SU-DHL-6 (cell line): Measurements from ENCODE around the gene MRGPRD.

Source experiments
- H2AFZ ChIP-seq: fragments of 200-600 bp; sonication (generic); 2 replicates; pipeline ENCODE4 v1.6.1; 2014; ENCODE audit warnings: low read depth, mild to moderate bottlenecking, moderate library complexity, mixed read lengths, antibody characterized with exemption, low read length; ENCODE audit not compliant: severe bottlenecking
- H3F3A ChIP-seq: fragments of 200-600 bp; shearing (Covaris generic); 2 replicates; pipeline ENCODE4 v1.6.0; 2016; ENCODE audit warnings: antibody characterized with exemption, mild to moderate bottlenecking; ENCODE audit not compliant: insufficient read depth
- H3K27ac ChIP-seq: fragments of 200-600 bp; sonication (generic); 2 replicates; pipeline ENCODE4 v1.5.1; 2016; ENCODE audit warnings: low read depth, mild to moderate bottlenecking, low read length, moderate library complexity, mixed read lengths
- H3K27me3 ChIP-seq: fragments of 200-600 bp; sonication (generic), shearing (Covaris generic); 2 replicates; pipeline ENCODE4 v1.6.0; 2014; ENCODE audit warnings: mild to moderate bottlenecking, low read length
- H3K36me3 ChIP-seq: fragments of 200-600 bp; sonication (generic); 2 replicates; pipeline ENCODE4 v1.6.1; 2014; ENCODE audit warnings: mild to moderate bottlenecking, low read length, mixed read lengths
- H3K4me2 ChIP-seq: fragments of 300-600, 200-600 bp; shearing (Covaris generic), sonication (generic); 2 replicates; pipeline ENCODE4 v1.6.0; 2014; ENCODE audit warnings: low read length, low read depth, mild to moderate bottlenecking; ENCODE audit not compliant: poor library complexity, severe bottlenecking
- H3K4me3 ChIP-seq: fragments of 200-600 bp; sonication (generic); 2 replicates; pipeline ENCODE4 v1.5.1; 2014; ENCODE audit warnings: antibody characterized with exemption, low read length, mild to moderate bottlenecking, mixed read lengths; ENCODE audit not compliant: insufficient read depth, poor library complexity, severe bottlenecking
- H3K79me2 ChIP-seq: fragments of 200-600 bp; sonication (generic); 2 replicates; pipeline ENCODE4 v1.6.1; 2014; ENCODE audit warnings: mild to moderate bottlenecking, low read length, moderate library complexity; ENCODE audit not compliant: insufficient read depth
- H3K9ac ChIP-seq: fragments of 200-600 bp; sonication (generic); 2 replicates; pipeline ENCODE4 v1.7.0; 2014; ENCODE audit warnings: mild to moderate bottlenecking, low read length
- H3K9me2 ChIP-seq: fragments of 200-600 bp; sonication (generic); replicated peaks from 2 replicates; pipeline ENCODE4 v1.6.1; 2014; ENCODE audit warnings: low read length; ENCODE audit not compliant: insufficient read depth
- H3K9me3 ChIP-seq: fragments of 200-600 bp; sonication (generic); 2 replicates; pipeline ENCODE4 v1.6.1; 2014; ENCODE audit warnings: low read length, mixed read lengths; ENCODE audit not compliant: insufficient read depth
- H4K20me1 ChIP-seq: fragments of 200-600 bp; sonication (generic); 2 replicates; pipeline ENCODE4 v1.6.1; 2014; ENCODE audit warnings: low read depth, mild to moderate bottlenecking, antibody characterized with exemption, low read length, moderate library complexity, mixed read lengths
- EZH2phosphoT487 ChIP-seq: fragments of 200-600 bp; sonication (generic), shearing (Covaris generic); conservative IDR thresholded peaks from 2 replicates; pipeline ENCODE4 v1.6.1; 2018; ENCODE audit warnings: mild to moderate bottlenecking, antibody characterized with exemption, low read length, moderate library complexity, mixed read lengths
- TF ChIP-seq, protein P1 (sequence below): fragments of 200-600 bp; sonication (generic); IDR thresholded peaks from one replicate; pipeline ENCODE4 v1.5.1; 2017; ENCODE audit warnings: antibody characterized with exemption, mild to moderate bottlenecking, low read length, moderate library complexity; ENCODE audit not compliant: insufficient read depth, poor library complexity, severe bottlenecking

Gene MRGPRD

DNA sequence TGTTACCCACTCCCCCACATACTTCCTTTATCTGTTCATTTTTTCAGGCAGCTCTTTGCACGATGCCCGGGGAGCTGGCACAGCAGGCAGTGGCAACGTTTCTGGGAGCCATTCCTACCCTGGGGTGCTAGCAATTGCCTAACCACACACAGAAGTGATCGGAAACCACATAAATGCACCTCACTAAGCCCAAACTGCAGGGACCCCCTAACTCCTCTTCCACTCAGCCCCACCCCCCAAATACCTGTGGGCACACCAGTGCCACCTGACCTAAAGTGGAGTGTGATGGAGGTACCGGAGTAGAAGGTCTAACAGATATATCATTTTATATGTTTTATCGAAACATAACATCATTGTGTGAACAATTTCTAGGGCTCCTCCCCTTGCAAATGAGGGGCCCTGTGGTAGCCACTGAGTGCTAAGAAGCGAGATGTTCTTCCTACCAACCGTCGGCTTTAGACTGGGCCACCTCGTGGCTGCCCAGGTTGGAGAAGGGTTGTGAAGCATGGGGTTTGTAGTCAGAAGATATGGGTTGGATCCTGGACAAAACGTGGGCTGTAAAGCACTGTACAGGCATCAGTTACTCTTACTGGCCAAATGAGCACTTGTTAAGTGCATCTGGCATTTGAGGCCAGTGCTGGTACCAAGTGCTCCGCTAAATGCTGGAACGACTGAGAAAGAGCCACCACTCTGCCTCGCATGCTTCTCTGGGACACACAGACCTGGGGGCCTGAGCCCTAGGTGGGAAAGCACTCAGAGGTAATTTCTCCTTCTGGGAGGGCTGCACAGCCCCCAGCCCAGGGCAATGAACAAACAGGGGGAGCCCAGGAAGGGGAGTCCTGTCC, 2.8 kb downstream of the MRGPRD start:
- Histone ChIP-seq H3K79me2 (no peaks in the 10 kb centered on the region), H3K4me2 (no peak overlapping the region), H3F3A (no peaks in the 10 kb centered on the region), H3K27me3 (no peaks in the 10 kb centered on the region), H3K9ac (no peak overlapping the region), H3K27ac (no peak overlapping the region), H2AFZ (no peak overlapping the region), H3K9me2 (no peaks in the 10 kb centered on the region), H3K36me3 (no peaks in the 10 kb centered on the region), H3K9me3 (no peaks in the 10 kb centered on the region), H3K4me3 (no peak overlapping the region), H4K20me1 (no peaks in the 10 kb centered on the region)
- TF ChIP-seq, protein P1, sequence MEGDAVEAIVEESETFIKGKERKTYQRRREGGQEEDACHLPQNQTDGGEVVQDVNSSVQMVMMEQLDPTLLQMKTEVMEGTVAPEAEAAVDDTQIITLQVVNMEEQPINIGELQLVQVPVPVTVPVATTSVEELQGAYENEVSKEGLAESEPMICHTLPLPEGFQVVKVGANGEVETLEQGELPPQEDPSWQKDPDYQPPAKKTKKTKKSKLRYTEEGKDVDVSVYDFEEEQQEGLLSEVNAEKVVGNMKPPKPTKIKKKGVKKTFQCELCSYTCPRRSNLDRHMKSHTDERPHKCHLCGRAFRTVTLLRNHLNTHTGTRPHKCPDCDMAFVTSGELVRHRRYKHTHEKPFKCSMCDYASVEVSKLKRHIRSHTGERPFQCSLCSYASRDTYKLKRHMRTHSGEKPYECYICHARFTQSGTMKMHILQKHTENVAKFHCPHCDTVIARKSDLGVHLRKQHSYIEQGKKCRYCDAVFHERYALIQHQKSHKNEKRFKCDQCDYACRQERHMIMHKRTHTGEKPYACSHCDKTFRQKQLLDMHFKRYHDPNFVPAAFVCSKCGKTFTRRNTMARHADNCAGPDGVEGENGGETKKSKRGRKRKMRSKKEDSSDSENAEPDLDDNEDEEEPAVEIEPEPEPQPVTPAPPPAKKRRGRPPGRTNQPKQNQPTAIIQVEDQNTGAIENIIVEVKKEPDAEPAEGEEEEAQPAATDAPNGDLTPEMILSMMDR: no peak
- no peak for TF ChIP-seq EZH2phosphoT487

DNA sequence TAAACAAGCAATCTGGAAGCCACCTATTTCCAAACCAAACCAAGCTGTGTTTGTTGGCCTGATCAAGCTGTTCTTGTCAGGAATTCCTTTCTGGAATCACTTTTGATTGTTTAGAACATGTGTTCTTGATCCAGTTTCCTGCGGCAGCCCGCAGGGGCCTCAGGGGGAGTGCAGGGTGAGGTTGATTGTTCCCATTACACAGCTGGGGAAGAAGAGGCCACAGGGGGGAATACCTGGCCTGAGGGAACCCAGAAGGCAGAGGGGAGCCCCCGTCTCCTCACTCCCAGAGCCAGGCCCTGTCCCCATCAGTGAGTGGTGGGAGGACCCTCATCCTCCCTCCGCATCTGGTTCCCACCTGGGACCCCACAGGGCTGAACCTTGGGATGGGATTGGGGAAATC, 4.2 kb downstream of the MRGPRD start:
- H3K79me2 ChIP-seq: no peaks in the 10 kb centered on the region
- H3F3A ChIP-seq: no peaks in the 10 kb centered on the region
- no peak overlapping the region for H3K4me2 ChIP-seq
- no peak overlapping the region for H2AFZ ChIP-seq
- no peaks in the 10 kb centered on the region for H3K9me3 ChIP-seq
- no peaks in the 10 kb centered on the region for H4K20me1 ChIP-seq
- no peak overlapping the region for H3K27ac ChIP-seq
- H3K4me3 ChIP-seq: no peak overlapping the region
- no peaks in the 10 kb centered on the region for H3K9me2 ChIP-seq
- H3K27me3 ChIP-seq: no peaks in the 10 kb centered on the region
- TF ChIP-seq, protein P1: no peak
- TF ChIP-seq EZH2phosphoT487: no peak
- no peaks in the 10 kb centered on the region for H3K36me3 ChIP-seq
- H3K9ac ChIP-seq: no peak overlapping the region

DNA sequence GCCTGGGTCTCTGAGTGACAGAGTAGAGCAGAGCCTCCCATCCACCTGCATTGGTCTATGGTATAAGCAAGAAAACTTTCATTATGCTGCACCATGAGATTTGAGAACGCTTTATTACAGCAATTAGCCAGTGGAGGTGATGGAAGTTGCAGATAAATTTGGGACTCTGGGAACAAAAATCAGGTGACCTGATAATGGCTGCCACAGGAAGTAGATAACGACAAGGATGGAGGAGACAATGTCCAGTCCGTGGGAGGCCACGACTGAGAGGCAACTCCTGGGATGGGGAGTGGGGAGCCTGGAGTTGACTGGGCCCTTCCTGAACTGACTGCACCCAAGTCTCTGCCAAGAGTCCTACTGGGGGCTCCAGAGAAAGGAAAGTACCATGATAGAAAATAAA, 4.7 kb downstream of the MRGPRD start:
- no peaks in the 10 kb centered on the region for H3K79me2 ChIP-seq
- no peak overlapping the region for H3K4me2 ChIP-seq
- no peak overlapping the region for H3K4me3 ChIP-seq
- H3K27me3 ChIP-seq: no peaks in the 10 kb centered on the region
- H3F3A ChIP-seq: no peaks in the 10 kb centered on the region
- H2AFZ ChIP-seq: no peak overlapping the region
- H3K27ac ChIP-seq: no peak overlapping the region
- no peaks in the 10 kb centered on the region for H3K9me3 ChIP-seq
- no peaks in the 10 kb centered on the region for H3K36me3 ChIP-seq
- H3K9ac ChIP-seq: no peak overlapping the region
- TF ChIP-seq EZH2phosphoT487: no peak
- TF ChIP-seq, protein P1: no peak
- H4K20me1 ChIP-seq: no peaks in the 10 kb centered on the region
- no peaks in the 10 kb centered on the region for H3K9me2 ChIP-seq
